Mammary epithelial cell (primary cell): Measurements from ENCODE around the gene SLC36A1.

Experiments
- EZH2 ChIP-seq: IDR thresholded peaks from 2 replicates; pipeline ENCODE4 v1.6.1; 2012; ENCODE audit warnings: low read length, inconsistent platforms, borderline replicate concordance
- TF ChIP-seq, protein P1 (sequence below), 2 donors: IDR thresholded peaks in 1 of 2; conservative IDR thresholded peaks in 1 of 2; 2 replicates each; pipeline ENCODE4 v1.5.1; 2011 to 2012; ENCODE audit warnings: inconsistent platforms in 2 of 2, low read length in 2 of 2, mild to moderate bottlenecking in 2 of 2, control low read depth in 1 of 2, low read depth in 1 of 2; ENCODE audit not compliant: insufficient read depth in 1 of 2; ENCODE audit errors: extremely low read depth in 1 of 2

DNA sequence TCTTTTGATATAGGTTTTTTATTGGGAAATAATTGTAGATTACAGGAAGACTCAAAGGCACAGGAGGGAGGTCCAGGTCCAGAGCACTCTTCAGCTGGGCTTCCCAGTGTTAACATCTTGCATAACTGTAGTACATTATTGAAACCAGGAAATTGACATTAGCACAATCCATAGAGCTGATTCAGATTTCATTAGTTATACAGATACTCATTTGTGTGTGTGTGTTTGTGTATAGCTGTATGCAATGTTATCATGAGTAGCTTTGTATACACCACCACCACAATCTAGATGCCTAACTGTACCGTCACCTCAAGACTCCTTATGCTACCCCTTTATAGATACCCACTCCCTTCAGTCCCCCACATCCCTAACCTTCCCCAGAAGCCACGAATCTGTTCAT, 47.9 kb downstream of the SLC36A1 start:
- TF ChIP-seq, protein P1, sequence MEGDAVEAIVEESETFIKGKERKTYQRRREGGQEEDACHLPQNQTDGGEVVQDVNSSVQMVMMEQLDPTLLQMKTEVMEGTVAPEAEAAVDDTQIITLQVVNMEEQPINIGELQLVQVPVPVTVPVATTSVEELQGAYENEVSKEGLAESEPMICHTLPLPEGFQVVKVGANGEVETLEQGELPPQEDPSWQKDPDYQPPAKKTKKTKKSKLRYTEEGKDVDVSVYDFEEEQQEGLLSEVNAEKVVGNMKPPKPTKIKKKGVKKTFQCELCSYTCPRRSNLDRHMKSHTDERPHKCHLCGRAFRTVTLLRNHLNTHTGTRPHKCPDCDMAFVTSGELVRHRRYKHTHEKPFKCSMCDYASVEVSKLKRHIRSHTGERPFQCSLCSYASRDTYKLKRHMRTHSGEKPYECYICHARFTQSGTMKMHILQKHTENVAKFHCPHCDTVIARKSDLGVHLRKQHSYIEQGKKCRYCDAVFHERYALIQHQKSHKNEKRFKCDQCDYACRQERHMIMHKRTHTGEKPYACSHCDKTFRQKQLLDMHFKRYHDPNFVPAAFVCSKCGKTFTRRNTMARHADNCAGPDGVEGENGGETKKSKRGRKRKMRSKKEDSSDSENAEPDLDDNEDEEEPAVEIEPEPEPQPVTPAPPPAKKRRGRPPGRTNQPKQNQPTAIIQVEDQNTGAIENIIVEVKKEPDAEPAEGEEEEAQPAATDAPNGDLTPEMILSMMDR (conservative IDR thresholded peaks at IDR 0.05 in 1 of 2, IDR thresholded peaks at IDR 0.05 in 1 of 2; ENCODE audit: extremely low read depth in 1 of 2, insufficient read depth in 1 of 2, low read depth in 1 of 2, low read length in 2 of 2): no peak
- TF ChIP-seq EZH2: no peak
